AG04450 (cell line): Measurements from ENCODE around the gene MTM1. TPM values are rescaled to one million over a fixed set of nuclear protein-coding genes. Genes with fewer than 3 reads are reported as not detected.

Experiments
- CTCF ChIA-PET: fragments of 300-600, 350-600 bp; formaldehyde crosslinking; extraction: SDS; loops from one replicate; lab custom pipeline; 2022; ENCODE audit warnings: antibody characterized with exemption, inconsistent platforms; lab: Charles Lee
- POLR2A ChIA-PET: fragments of 350-600 bp; formaldehyde crosslinking; extraction: SDS; loops from one replicate; lab custom pipeline; 2021; ENCODE audit warnings: antibody characterized with exemption, inconsistent platforms; lab: Yijun Ruan, JAX
- DNase-seq: peaks from one replicate; pipeline ENCODE4 v3.0.0-alpha.2; 2011; ENCODE audit warnings: low read depth, low spot score
- H3K27ac ChIP-seq: one replicate; pipeline ENCODE4 v1.5.1; 2012; ENCODE audit warnings: low read depth, low read length, control low read depth
- H3K27me3 ChIP-seq: one replicate; pipeline ENCODE4 v1.6.0; 2012; ENCODE audit warnings: low read length; ENCODE audit not compliant: control insufficient read depth, insufficient read depth
- H3K4me3 ChIP-seq: 2 replicates; pipeline ENCODE4 v1.5.1; 2011; ENCODE audit warnings: mild to moderate bottlenecking, low read depth, low read length, control low read depth
- H3K9me3 ChIP-seq: 2 replicates; pipeline ENCODE4 v1.5.1; 2012; ENCODE audit warnings: low read length; ENCODE audit not compliant: control insufficient read depth, insufficient read depth
- CTCF ChIP-seq: IDR thresholded peaks from 2 replicates; pipeline ENCODE4 v1.5.1; 2011; ENCODE audit warnings: low read depth, low read length, control low read depth, inconsistent platforms
- polyA plus RNA-seq: library from polyadenylated mRNA; depleted of rRNA; stranded (reverse); fragments of >200 nt; gene quantifications from 2 replicates; pipeline ENCODE4 v1.2.3, GENCODE V29; 2011

The MTM1 gene
- polyA plus RNA-seq, 1 experiment = 3.9 TPM

- H3K27me3 ChIP-seq = no peaks in the 10 kb centered on the region
- no peak for DNase-seq
- no peak overlapping the region for H3K4me3 ChIP-seq
- ChIA-PET CTCF (no interaction called here), POLR2A (no interaction called here)
- no peak for TF ChIP-seq CTCF
- H3K27ac ChIP-seq = no peak overlapping the region
- H3K9me3 ChIP-seq = no peaks in the 10 kb centered on the region
Measured at GRCh38 chrX:150564838-150565237, 3.6 kb upstream of the MTM1 start.

GRCh38 chrX:150565551-150565950 lies 2.9 kb upstream of the MTM1 start:
- ChIA-PET POLR2A (no interaction called here), CTCF (no interaction called here)
- no peak for DNase-seq
- Histone ChIP-seq H3K9me3 (no peaks in the 10 kb centered on the region), H3K4me3 (no peak overlapping the region), H3K27ac (no peak overlapping the region), H3K27me3 (no peaks in the 10 kb centered on the region)
- TF ChIP-seq CTCF = no peak

- no peak overlapping the region for H3K4me3 ChIP-seq
- no peak for TF ChIP-seq CTCF
- no peaks in the 10 kb centered on the region for H3K27me3 ChIP-seq
- ChIA-PET CTCF (no interaction called here), POLR2A (no interaction called here)
- no peak for DNase-seq
- no peak overlapping the region for H3K27ac ChIP-seq
- no peaks in the 10 kb centered on the region for H3K9me3 ChIP-seq
Measured at GRCh38 chrX:150566734-150567182, 1.7 kb upstream of the MTM1 start.

- ChIA-PET POLR2A (interaction anchor here (1.6 kb wide), 1 partner anchor 13 kb away, joined by 7 read pairs; no protein-coding TSS in a partner anchor), CTCF (no interaction called here)
- no peak for TF ChIP-seq CTCF
- H3K27me3 ChIP-seq = no peaks in the 10 kb centered on the region
- H3K27ac ChIP-seq = no peak overlapping the region
- H3K9me3 ChIP-seq = no peaks in the 10 kb centered on the region
- peak overlapping the region; percentile 25; the same call in 1 of the 2 replicates for H3K4me3 ChIP-seq
- DNase-seq = no peak
Measured at GRCh38 chrX:150567645-150568319, 639 bp upstream of the MTM1 start.

- H3K9me3 ChIP-seq = no peaks in the 10 kb centered on the region
- ChIA-PET POLR2A (interaction anchor here (1.6 kb wide), 1 partner anchor 12 kb away, joined by 7 read pairs; no protein-coding TSS in a partner anchor), CTCF (no interaction called here)
- no peak overlapping the region for H3K27ac ChIP-seq
- TF ChIP-seq CTCF = no peak
- H3K4me3 ChIP-seq = peak overlapping the region; percentile 68
- DNase-seq = no peak
- no peaks in the 10 kb centered on the region for H3K27me3 ChIP-seq
Measured at GRCh38 chrX:150569155-150569477, 695 bp downstream of the MTM1 start.
